Measurements from ENCODE around the gene WSCD1.

GRCh38 chr17:6021011-6021400 is 49.2 kb upstream of the WSCD1 start:
- TF ChIP-seq CTCF (IDR thresholded peaks at IDR 0.05) (no peak), POLR2A (IDR thresholded peaks at IDR 0.05) (no peak)

All from ovary (tissue), 3 donors.